Measurements from ENCODE around the gene MLKL. TPM values are rescaled to one million over a fixed set of nuclear protein-coding genes. Genes with fewer than 3 reads are reported as not detected.

MLKL gene
- total and polyA plus RNA-seq, 2 experiments from 2014 or later = 10.4 to 13.6 TPM

DNA sequence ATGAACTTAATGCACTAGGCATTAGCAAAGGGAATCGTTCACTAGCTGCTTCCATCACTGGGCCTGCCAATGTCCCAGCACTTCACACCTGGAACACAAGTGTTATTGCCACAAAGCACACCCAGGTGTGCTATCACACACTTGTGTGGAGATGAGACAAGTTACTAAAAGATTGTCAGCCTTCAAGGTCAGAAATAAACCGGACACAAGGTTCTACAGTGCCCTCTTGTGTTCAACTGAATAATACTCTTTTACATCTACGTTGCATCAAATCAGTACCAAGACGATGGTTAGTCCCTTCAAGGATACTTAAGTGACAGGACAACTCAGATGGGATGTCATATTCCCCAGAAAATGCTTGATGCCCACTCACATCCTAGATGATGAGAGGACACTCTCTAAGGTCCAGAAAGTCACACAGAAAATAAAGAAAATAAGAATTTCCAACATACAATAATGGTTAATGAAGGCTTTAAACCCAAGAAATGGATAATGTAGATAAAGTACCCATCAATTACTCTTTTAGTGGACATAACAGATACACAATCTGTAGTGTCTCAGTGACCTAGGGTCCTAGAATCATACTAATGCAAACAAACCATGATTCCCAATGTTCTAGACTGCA, 77.3 kb downstream of the MLKL start:
- Histone ChIP-seq H3K9me3 (ENCODE audit: low read depth) (no peaks in the 10 kb centered on the region), H3K9ac (no peak overlapping the region), H4K20me1 (ENCODE audit: insufficient read depth) (no peaks in the 10 kb centered on the region), H3K9me2 (ENCODE audit: insufficient read depth) (no peaks in the 10 kb centered on the region), H3K27ac (no peak overlapping the region), H3K36me3 (ENCODE audit: low read depth) (peaks cover 40% of the 10 kb centered on the region; the same call in 1 of the 2 replicates), H3K4me3 (no peak overlapping the region), H3K4me2 (ENCODE audit: unreplicated experiment) (no peak overlapping the region), H3K4me1 (ENCODE audit: insufficient read depth) (peaks cover 13% of the 10 kb centered on the region), H3K27me3 (replicated peaks; ENCODE audit: insufficient read depth) (no peaks in the 10 kb centered on the region), H3F3A (ENCODE audit: insufficient read depth) (peaks cover 7% of the 10 kb centered on the region; the same call in 1 of the 2 replicates), H3K79me2 (ENCODE audit: insufficient read depth) (peaks cover 8% of the 10 kb centered on the region; the same call in 1 of the 2 replicates), H2AFZ (no peak overlapping the region)
- 27 to 34% methylated on average over 4 of the region's 4 CpGs for WGBS, 2 experiments (ENCODE audit: low coverage in 1 of 2, low lambda C conversion rate in 2 of 2, missing lambda C conversion rate in 2 of 2)
- no peak for TF ChIP-seq EZH2 (IDR thresholded peaks at IDR 0.05; ENCODE audit: insufficient read depth, poor library complexity, severe bottlenecking)
- DNase-seq = peak; percentile 68
- in situ Hi-C loops (cut with MboI) = loop anchor here (10.0 to 25.0 kb wide), 2 partner anchors 129 to 311 kb away; no protein-coding TSS in a partner anchor

DNA sequence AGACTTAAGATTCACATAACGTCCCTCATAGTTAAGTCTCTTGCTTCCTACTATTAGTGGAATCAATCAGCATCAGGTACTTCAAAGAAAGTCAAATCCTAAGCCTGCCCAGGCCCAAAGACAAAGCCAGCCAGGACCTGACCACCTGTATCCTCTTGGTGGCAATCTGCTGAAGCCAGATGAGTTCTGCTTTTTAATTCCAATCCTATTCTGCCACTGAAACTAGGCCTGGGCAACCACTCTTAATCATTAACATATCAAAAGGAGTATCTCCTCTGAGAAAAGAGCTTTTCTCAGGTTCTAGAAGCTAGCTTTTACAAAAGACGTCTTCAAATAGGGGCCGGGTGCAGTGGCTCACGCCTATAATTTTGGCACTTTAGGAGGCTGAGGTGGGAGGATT, 78.7 kb downstream of the MLKL start:
- H3K9me2 ChIP-seq (ENCODE audit: insufficient read depth) = no peaks in the 10 kb centered on the region
- in situ Hi-C loops (cut with MboI) = loop anchor here (10.0 to 25.0 kb wide), 2 partner anchors 127 to 310 kb away; no protein-coding TSS in a partner anchor
- H3K27ac ChIP-seq = no peak overlapping the region
- peaks cover 10% of the 10 kb centered on the region; the same call in 1 of the 2 replicates for H3F3A ChIP-seq (ENCODE audit: insufficient read depth)
- no peak overlapping the region for H3K4me2 ChIP-seq (ENCODE audit: unreplicated experiment)
- no peak for DNase-seq
- 96% methylated on average over 4 of the region's 4 CpGs for WGBS, 2 experiments (ENCODE audit: low coverage in 1 of 2, low lambda C conversion rate in 2 of 2, missing lambda C conversion rate in 2 of 2)
- TF ChIP-seq EZH2 (IDR thresholded peaks at IDR 0.05; ENCODE audit: insufficient read depth, poor library complexity, severe bottlenecking) (no peak), EZH2phosphoT487 (IDR thresholded peaks at IDR 0.05; ENCODE audit: insufficient read depth, low read depth) (no peak)
- peaks cover 37% of the 10 kb centered on the region; the same call in 1 of the 2 replicates for H3K36me3 ChIP-seq (ENCODE audit: low read depth)
- peaks cover 4% of the 10 kb centered on the region for H3K4me1 ChIP-seq (ENCODE audit: insufficient read depth)
- H3K79me2 ChIP-seq (ENCODE audit: insufficient read depth) = peaks cover 8% of the 10 kb centered on the region; the same call in 1 of the 2 replicates
- no peaks in the 10 kb centered on the region for H3K9me3 ChIP-seq (ENCODE audit: low read depth)
- H3K4me3 ChIP-seq = no peak overlapping the region
- H3K9ac ChIP-seq = no peak overlapping the region
- no peaks in the 10 kb centered on the region for H3K27me3 ChIP-seq (replicated peaks; ENCODE audit: insufficient read depth)
- no peak overlapping the region for H2AFZ ChIP-seq
- H4K20me1 ChIP-seq (ENCODE audit: insufficient read depth) = no peaks in the 10 kb centered on the region

Other genes starting within 250 kb of the MLKL start
- 129 and 136 TPM in 2 replicates for gene GLG1, start 93.7 kb downstream of the MLKL start, total RNA-seq (2014; rRNA removed; shearing (Covaris generic))
- 139 and 145 TPM in 2 replicates for gene GLG1, start 93.7 kb downstream of the MLKL start, polyA plus RNA-seq (2016; fragmentation: Nextera tagmentation; extraction: Ambion mirVana)
- gene RFWD3, start 34.0 kb downstream of the MLKL start, total RNA-seq (2014; rRNA removed; shearing (Covaris generic)) = 18.5 and 28.2 TPM in 2 replicates
- gene RFWD3, start 34.0 kb downstream of the MLKL start, polyA plus RNA-seq (2016; fragmentation: Nextera tagmentation; extraction: Ambion mirVana) = 8.8 and 9.0 TPM in 2 replicates
- not detected in 2 replicates for gene FA2H, start 74.0 kb upstream of the MLKL start, total RNA-seq (2014; rRNA removed; shearing (Covaris generic))
- not detected in 2 replicates for gene FA2H, start 74.0 kb upstream of the MLKL start, polyA plus RNA-seq (2016; fragmentation: Nextera tagmentation; extraction: Ambion mirVana)

Data from GM23248 (cell line).